Coronary artery (tissue), 2 donors: ENCODE results near the gene CTAGE15.
"Not testable (repeated sequence)": the region's sequence is repeated elsewhere in the genome, so short reads cannot be mapped to it uniquely, and the experiment has no call there.

ENCODE experiments used
- DNase-seq: peaks from one replicate; pipeline ENCODE4 v3.0.0-alpha.2; 2017; ENCODE audit warnings: low spot score
- H3K27ac ChIP-seq, 2 donors: fragments of 200-600 bp; sonication (generic); one replicate each; pipeline ENCODE4 v1.5.1; 2016 to 2019
- H3K4me3 ChIP-seq: fragments of 200-600 bp; sonication (generic); 2 replicates; pipeline ENCODE4 v1.5.1; 2016; ENCODE audit warnings: mild to moderate bottlenecking, moderate library complexity

Gene CTAGE15

DNA sequence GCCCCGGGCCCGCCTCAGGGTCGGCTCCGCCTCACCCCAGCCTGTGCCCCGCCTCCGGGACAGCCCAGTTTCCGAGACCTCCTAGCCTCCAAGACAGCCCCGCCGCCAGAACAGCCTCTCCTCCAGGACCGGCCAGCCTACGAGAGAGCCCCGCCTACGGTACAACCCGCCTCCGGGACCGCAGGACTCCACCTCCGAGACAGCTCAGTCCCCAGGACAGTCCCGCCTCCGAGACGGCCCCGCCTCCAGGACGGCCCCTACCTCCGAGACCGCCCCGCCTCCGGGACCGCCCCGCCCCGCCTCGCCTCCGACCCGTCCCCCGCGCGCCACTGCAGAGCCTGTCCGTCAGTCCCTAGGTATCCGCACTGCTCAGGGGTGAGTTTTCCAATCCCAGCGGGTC, 49.0 kb downstream of the CTAGE15 start, which contains the start of gene TCAF2:
TCAF2 (plus strand) TSS at position 329 of the 400 bp plus-strand sequence.
- not testable (repeated sequence) for H3K4me3 ChIP-seq, H3K27ac ChIP-seq, DNase-seq

- DNase-seq, H3K4me3 ChIP-seq, H3K27ac ChIP-seq: not testable (repeated sequence)
Observed at GRCh38 chr7:143621175-143621574, 49.6 kb downstream of the CTAGE15 start.

GRCh38 chr7:143622130-143622529, 50.5 kb downstream of the CTAGE15 start:
- not testable (repeated sequence) for H3K27ac ChIP-seq, H3K4me3 ChIP-seq, DNase-seq
